GM04504 (cell line): ENCODE results near the gene GATAD1.
"Not testable (repeated sequence)": the region's sequence is repeated elsewhere in the genome, so short reads cannot be mapped to it uniquely, and the experiment has no call there.

Experiments
- DNase-seq: peaks from one replicate; pipeline ENCODE4 v3.0.0-alpha.2; 2012; ENCODE audit warnings: low read depth

GATAD1 gene

GRCh38 chr7:92436612-92437445, 10.5 kb upstream of the GATAD1 start:
- DNase-seq, result no peak

GRCh38 chr7:92437956-92438491, 9.3 kb upstream of the GATAD1 start:
- no peak for DNase-seq

GRCh38 chr7:92442720-92443119, 4.6 kb upstream of the GATAD1 start:
- not testable (repeated sequence) for DNase-seq

DNA sequence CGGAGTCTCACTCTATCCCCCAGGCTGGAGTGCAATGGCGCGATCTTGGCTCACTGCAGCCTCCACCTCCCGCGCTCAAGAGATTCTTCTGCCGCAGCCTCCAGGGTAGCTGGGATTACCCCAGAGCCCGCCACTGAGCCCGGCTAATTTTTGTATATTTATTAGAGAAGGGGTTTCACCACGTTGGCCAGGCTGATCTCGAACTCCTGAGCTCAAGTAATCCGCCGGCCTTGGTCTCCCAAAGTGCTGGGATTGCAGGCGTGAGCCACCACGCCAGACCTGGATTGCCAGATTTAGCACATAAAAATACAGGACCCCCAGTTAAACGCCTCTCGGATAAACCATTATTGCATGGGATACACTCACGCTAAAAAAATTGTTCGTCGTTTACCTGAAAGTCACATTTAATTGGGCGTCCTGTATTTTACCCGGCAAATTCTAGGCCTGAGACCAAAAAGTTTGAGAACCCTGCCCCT, 375 bp upstream of the GATAD1 start:
- no peak for DNase-seq

DNA sequence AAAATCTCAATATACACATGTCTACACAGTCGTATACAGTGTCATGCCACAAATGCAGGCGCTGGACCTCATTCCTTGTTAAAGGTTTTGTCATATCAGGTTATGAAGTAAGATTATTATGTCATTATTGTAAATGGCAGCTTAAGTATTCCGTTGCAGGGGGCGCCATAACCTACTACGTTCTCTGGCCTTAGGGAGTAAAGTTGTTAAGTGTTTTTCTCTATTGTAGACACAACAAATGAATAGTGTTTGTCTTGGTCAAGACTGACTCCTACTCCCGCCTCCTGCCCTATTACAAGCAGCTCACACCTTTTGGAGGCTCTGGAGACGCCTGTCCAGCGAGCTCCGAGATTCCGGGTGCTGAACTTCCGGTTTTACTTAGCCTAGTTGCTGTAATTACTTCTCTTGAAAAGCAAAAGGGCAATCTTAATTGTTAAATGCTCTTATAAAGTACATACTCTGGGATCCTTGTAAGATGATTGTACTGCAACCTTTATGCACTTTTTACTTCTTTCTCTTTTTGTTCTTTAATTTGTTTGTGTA, 994 bp downstream of the GATAD1 start:
- DNase-seq, result peak; percentile 14

GRCh38 chr7:92451645-92452044, 4.4 kb downstream of the GATAD1 start:
- no peak for DNase-seq

DNA sequence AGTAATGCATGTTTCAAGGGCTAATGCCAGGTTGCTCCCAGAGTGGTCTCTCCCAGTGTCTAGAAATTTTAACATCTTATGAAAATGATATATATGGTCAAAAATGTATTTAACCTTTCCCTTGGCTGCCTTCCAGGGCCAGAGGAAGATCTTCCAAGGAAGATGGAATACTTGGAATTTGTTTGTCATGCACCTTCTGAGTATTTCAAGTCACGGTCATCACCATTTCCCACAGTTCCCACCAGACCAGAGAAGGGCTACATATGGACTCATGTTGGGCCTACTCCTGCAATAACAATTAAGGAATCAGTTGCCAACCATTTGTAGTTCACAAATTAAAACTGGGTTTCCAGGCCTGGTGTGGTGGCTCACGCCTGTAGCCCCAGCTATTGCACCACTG, 9.0 kb downstream of the GATAD1 start:
- DNase-seq, result no peak

- DNase-seq, result no peak
Observed at GRCh38 chr7:92460109-92460508, 12.8 kb downstream of the GATAD1 start.

- DNase-seq, result no peak
Observed at GRCh38 chr7:92460510-92460909, 13.2 kb downstream of the GATAD1 start.

GRCh38 chr7:92461027-92462003, 14.0 kb downstream of the GATAD1 start:
- no peak for DNase-seq

GRCh38 chr7:92462560-92462959, 15.3 kb downstream of the GATAD1 start:
- DNase-seq, result no peak

DNA sequence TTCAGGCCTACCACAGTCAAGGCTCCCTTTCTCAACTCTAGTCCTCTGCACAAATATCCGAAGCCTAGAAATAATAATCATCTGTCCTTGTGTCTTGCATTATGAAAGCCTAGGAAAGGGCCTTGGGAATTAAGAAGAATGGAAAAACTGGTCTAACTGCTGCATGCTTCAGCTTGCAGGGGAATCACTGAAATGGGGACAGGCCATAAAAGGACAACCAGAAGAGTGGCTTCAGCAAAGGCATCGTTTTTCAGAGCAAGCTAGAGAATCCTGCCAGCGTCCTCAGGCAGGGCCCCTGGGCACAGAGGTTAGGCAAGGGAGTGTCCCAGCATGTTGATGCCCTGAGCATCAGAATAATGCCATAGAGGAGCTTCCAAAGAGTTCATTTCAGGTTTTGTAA, 17.2 kb downstream of the GATAD1 start:
- no peak for DNase-seq

DNA sequence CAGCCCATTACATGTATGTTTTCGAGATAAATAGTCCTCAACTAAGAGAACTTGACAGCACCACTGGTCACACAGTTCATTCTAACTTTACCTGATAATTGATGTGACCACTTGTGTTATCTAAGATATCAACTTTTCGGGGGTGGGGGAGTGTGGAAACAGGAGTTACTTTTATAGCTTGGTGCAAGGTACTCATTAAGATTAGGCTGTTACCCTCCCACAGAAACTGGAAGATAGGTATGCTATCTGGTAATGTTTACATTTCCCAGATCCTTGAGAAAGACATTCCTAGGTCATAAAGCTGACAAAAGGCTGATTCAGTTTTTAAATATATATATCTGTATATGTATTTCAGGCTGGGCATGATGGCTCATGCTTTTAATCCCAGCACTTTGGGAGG, 19.4 kb downstream of the GATAD1 start:
- DNase-seq, result no peak

- not testable (repeated sequence) for DNase-seq
Observed at GRCh38 chr7:92468589-92468988, 21.3 kb downstream of the GATAD1 start.

- DNase-seq, result not testable (repeated sequence)
Observed at GRCh38 chr7:92473989-92474388, 26.7 kb downstream of the GATAD1 start.

DNA sequence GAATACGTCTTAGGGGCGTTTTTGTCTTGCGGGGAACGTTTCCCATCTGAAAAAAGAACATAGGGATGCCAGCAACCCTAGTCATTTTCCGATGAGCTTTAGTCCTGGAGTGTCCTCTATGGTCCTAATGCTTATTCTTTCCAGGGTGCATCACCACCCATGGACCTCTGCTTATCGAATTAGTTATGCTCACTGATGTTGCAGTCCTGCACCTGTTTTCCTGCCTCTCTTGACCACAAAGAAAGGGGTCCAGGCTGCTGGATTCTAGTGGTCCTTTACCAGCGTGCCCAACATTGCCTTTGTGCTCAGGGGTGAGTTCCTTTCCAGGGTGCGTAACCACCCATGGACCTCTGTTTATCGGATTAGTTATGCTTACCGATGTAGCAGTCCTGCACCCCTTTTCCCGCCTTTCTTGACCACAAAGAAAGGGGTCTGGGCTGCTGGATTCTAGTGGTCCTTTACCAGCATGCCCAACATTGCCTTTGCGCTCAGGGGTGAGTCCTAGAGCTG, 28.0 kb downstream of the GATAD1 start:
- DNase-seq, result not testable (repeated sequence)

- DNase-seq, result not testable (repeated sequence)
Observed at GRCh38 chr7:92475851-92476590, 28.7 kb downstream of the GATAD1 start.

- not testable (repeated sequence) for DNase-seq
Observed at GRCh38 chr7:92477681-92478080, 30.4 kb downstream of the GATAD1 start, which contains the start of gene ERVW-1. TSS of gene ERVW-1 (minus strand) at chr7:92477946. CDS start at chr7:92470381, 7,565 bp downstream.

GRCh38 chr7:92478095-92478494, 30.8 kb downstream of the GATAD1 start:
- no peak for DNase-seq

- no peak for DNase-seq
Observed at GRCh38 chr7:92478711-92479110, 31.4 kb downstream of the GATAD1 start.

DNA sequence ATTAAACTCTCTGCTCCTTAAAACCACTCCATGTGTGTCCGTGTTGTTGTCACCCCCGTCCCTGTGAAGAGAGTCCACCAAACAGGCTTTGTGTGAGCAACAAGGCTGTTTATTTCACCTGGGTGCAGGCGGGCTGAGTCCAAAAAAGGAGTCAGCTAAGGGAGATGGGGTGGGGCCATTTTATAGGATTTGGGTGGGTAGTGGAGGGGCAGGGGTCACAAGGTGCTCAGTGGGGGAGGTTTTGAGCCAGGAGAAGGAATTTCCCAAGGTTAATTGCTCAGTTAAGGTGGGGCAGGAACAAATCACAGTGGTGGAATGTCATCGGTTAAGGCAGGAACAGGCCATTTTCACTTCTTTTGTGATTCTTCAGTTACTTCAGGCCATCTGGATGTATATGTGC, 31.9 kb downstream of the GATAD1 start:
- DNase-seq, result not testable (repeated sequence)
